Fibroblast of peridontal ligament (primary cell): ENCODE results near the gene RTKN.

Source experiments
- DNase-seq: peaks from one replicate; pipeline ENCODE4 v3.0.0-alpha.2; 2010; ENCODE audit errors: extremely low read depth

Gene RTKN

GRCh38 chr2:74379851-74380789, 61.6 kb downstream of the RTKN start, which contains the start of gene DCTN1:
Gene DCTN1 (minus strand): TSS chr2:74380311. CDS start chr2:74380037, 274 bp downstream.
- peak; percentile 66 for DNase-seq

- no peak for DNase-seq
Observed at GRCh38 chr2:74378007-74378406, 63.7 kb downstream of the RTKN start.

GRCh38 chr2:74375838-74376237, 65.9 kb downstream of the RTKN start:
- DNase-seq, result no peak
